Measurements from ENCODE around the gene C1orf116.

The C1orf116 gene

GRCh38 chr1:207067665-207068064, 35.1 kb upstream of the C1orf116 start:
- no peak for TF ChIP-seq ZFX (IDR thresholded peaks at IDR 0.05)
- TF ChIP-seq CTCF (conservative IDR thresholded peaks at IDR 0.05) = no peak
- H3K27ac ChIP-seq = no peak overlapping the region

- TF ChIP-seq CTCF (conservative IDR thresholded peaks at IDR 0.05) = no peak
- TF ChIP-seq ZFX (IDR thresholded peaks at IDR 0.05) = no peak
- H3K27ac ChIP-seq = no peak overlapping the region
Observed at GRCh38 chr1:207067185-207067584, 34.6 kb upstream of the C1orf116 start.

DNA sequence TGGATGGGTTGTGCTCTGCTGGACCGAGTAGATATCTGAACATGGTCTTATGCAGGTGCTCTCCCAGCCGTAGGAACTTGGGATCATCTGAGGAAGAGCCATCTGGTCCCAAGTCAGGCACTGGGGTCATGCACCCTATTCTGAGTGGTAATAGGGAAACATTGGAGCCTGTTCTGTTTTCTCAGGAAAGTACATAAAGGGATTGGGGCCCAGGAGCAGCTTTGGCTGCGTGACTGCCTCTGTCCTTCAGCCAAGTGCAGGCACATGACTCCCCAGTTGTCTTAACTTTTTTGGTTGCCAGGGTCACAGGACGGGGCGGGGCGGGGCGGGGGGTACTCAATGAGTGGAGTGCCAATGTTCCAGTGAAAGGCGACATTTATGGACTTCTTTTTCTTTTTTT, 32.0 kb upstream of the C1orf116 start:
- TF ChIP-seq CTCF (conservative IDR thresholded peaks at IDR 0.05) (no peak), ZFX (IDR thresholded peaks at IDR 0.05) (no peak)
- H3K27ac ChIP-seq = no peak overlapping the region

- TF ChIP-seq CTCF (conservative IDR thresholded peaks at IDR 0.05) (no peak), ZFX (IDR thresholded peaks at IDR 0.05) (no peak)
- H3K27ac ChIP-seq = no peak overlapping the region
Observed at GRCh38 chr1:207063014-207063413, 30.5 kb upstream of the C1orf116 start.

GRCh38 chr1:207062058-207062457, 29.5 kb upstream of the C1orf116 start:
- no peak overlapping the region for H3K27ac ChIP-seq
- TF ChIP-seq CTCF (conservative IDR thresholded peaks at IDR 0.05) = no peak
- no peak for TF ChIP-seq ZFX (IDR thresholded peaks at IDR 0.05)

DNA sequence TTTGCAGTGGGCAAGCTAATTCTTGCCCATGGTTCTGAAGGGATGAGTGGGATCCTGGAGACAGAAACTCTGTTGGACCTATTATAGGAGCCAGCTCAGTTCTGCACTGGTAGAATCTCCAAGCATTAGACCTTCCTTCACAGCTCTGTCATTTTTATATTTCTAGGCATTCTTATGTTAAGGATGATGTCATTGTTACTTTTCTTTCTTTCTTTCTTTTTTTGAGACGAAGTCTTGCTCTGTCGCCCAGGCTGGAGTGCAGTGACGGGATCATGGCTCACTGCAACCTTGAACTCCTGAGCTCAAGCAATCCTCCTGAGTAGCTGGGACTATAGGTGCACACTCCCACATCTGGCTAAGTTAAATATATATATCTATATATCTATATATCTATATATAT, 28.0 kb upstream of the C1orf116 start:
- TF ChIP-seq ZFX (IDR thresholded peaks at IDR 0.05) (no peak), CTCF (conservative IDR thresholded peaks at IDR 0.05) (no peak)
- H3K27ac ChIP-seq = no peak overlapping the region

DNA sequence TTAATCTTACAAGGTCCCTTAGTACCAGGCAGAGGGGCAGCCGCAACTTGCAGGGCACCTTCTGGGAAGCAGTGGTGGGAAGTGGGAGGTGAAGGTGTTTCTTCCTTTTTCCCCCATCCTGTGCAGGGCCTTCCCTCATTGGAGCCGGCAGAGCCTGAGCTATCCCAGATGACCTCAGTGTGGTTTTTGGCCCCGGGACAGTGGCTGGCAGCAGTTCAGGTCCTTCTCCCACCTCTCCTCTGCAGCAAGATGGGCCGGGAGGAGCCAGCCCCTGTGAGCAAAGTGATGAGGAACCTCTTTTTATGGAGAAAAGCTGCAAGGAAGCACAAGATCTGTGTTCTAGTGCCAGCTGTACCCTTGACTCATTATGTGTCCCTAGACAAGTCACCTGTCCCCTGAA, 27.3 kb upstream of the C1orf116 start:
- TF ChIP-seq ZFX (IDR thresholded peaks at IDR 0.05) (no peak), CTCF (conservative IDR thresholded peaks at IDR 0.05) (no peak; the same call in 1 of the 2 replicates)

More for the DNA sequence above, 27.3 kb upstream of the C1orf116 start:
- H3K27ac ChIP-seq = no peak overlapping the region

Data from C4-2B (cell line).